Measurements from ENCODE around the gene CFHR1. TPM values are rescaled to one million over a fixed set of nuclear protein-coding genes. Genes with fewer than 3 reads are reported as not detected.

The CFHR1 gene
- total RNA-seq, 1 experiment from 2014 or later = 0.34 TPM

DNA sequence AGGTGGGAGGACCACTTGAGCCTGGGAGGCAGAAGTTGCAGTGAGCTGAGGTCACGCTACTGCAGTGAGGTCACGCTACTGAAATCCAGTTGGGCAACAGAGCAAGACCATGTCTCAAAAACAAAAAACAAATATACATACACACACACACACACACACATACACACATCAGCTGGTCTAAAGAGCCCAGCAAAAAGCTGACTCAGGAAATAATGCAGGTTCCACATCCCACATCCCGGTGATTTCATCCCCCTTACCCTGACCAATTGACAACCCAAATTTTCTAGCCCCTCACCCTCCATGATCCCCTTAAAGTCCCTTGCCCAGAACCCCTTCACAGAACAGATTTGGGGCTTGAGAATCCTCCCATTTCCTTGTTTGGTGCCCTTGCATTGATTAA is 56.4 kb downstream of the CFHR1 start:
- no TSS peak for BruUV-seq (replicated peaks)
- H3K9ac ChIP-seq (ENCODE audit: low read length) = no peak overlapping the region
- no peaks in the 10 kb centered on the region for H3K9me3 ChIP-seq (ENCODE audit: control insufficient read depth in 1 of 2, insufficient read depth in 1 of 2, low read depth in 1 of 2, low read length in 2 of 2)
- H3K9me2 ChIP-seq (ENCODE audit: insufficient read depth) = no peaks in the 10 kb centered on the region
- intact Hi-C loops (cut with micrococcal nuclease) = no loop called here
- TF ChIP-seq, protein P1, sequence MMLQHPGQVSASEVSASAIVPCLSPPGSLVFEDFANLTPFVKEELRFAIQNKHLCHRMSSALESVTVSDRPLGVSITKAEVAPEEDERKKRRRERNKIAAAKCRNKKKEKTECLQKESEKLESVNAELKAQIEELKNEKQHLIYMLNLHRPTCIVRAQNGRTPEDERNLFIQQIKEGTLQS (IDR thresholded peaks at IDR 0.05) = no peak
- TF ChIP-seq ZNF274 (IDR thresholded peaks at IDR 0.05; ENCODE audit: low read depth, low read length) (no peak), POLR2A (IDR thresholded peaks at IDR 0.05; ENCODE audit: borderline replicate concordance, extremely low read depth, insufficient read depth, insufficient read length) (no peak), FOSL1 (IDR thresholded peaks at IDR 0.05; ENCODE audit: low read depth) (no peak), ELF1 (IDR thresholded peaks at IDR 0.05; ENCODE audit: borderline replicate concordance, low read depth) (no peak), EGR1 (IDR thresholded peaks at IDR 0.05; ENCODE audit: low read depth) (no peak), ZFX (IDR thresholded peaks at IDR 0.05) (no peak), SP1 (IDR thresholded peaks at IDR 0.05; ENCODE audit: low read depth) (no peak), CEBPB (IDR thresholded peaks at IDR 0.05; ENCODE audit: low read depth) (no peak)
- TF ChIP-seq, protein P2, sequence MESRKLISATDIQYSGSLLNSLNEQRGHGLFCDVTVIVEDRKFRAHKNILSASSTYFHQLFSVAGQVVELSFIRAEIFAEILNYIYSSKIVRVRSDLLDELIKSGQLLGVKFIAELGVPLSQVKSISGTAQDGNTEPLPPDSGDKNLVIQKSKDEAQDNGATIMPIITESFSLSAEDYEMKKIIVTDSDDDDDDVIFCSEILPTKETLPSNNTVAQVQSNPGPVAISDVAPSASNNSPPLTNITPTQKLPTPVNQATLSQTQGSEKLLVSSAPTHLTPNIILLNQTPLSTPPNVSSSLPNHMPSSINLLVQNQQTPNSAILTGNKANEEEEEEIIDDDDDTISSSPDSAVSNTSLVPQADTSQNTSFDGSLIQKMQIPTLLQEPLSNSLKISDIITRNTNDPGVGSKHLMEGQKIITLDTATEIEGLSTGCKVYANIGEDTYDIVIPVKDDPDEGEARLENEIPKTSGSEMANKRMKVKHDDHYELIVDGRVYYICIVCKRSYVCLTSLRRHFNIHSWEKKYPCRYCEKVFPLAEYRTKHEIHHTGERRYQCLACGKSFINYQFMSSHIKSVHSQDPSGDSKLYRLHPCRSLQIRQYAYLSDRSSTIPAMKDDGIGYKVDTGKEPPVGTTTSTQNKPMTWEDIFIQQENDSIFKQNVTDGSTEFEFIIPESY (IDR thresholded peaks at IDR 0.05; ENCODE audit: extremely low read depth, insufficient replicate concordance, low read length) = no peak
- TF ChIP-seq, protein P3, sequence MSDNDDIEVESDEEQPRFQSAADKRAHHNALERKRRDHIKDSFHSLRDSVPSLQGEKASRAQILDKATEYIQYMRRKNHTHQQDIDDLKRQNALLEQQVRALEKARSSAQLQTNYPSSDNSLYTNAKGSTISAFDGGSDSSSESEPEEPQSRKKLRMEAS (IDR thresholded peaks at IDR 0.05) = no peak
- TF ChIP-seq, protein P4, sequence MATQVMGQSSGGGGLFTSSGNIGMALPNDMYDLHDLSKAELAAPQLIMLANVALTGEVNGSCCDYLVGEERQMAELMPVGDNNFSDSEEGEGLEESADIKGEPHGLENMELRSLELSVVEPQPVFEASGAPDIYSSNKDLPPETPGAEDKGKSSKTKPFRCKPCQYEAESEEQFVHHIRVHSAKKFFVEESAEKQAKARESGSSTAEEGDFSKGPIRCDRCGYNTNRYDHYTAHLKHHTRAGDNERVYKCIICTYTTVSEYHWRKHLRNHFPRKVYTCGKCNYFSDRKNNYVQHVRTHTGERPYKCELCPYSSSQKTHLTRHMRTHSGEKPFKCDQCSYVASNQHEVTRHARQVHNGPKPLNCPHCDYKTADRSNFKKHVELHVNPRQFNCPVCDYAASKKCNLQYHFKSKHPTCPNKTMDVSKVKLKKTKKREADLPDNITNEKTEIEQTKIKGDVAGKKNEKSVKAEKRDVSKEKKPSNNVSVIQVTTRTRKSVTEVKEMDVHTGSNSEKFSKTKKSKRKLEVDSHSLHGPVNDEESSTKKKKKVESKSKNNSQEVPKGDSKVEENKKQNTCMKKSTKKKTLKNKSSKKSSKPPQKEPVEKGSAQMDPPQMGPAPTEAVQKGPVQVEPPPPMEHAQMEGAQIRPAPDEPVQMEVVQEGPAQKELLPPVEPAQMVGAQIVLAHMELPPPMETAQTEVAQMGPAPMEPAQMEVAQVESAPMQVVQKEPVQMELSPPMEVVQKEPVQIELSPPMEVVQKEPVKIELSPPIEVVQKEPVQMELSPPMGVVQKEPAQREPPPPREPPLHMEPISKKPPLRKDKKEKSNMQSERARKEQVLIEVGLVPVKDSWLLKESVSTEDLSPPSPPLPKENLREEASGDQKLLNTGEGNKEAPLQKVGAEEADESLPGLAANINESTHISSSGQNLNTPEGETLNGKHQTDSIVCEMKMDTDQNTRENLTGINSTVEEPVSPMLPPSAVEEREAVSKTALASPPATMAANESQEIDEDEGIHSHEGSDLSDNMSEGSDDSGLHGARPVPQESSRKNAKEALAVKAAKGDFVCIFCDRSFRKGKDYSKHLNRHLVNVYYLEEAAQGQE (IDR thresholded peaks at IDR 0.05; ENCODE audit: low read depth) = no peak
- H4K20me1 ChIP-seq (ENCODE audit: insufficient read depth) = no peaks in the 10 kb centered on the region
- H3K36me3 ChIP-seq (ENCODE audit: control insufficient read depth in 1 of 2, insufficient read depth in 2 of 2, low read length in 2 of 2) = no peaks in the 10 kb centered on the region
- ChIA-PET RAD21 (ENCODE audit: low non-redundant PET in 1 of 2, low total read pairs in 2 of 2, uncharacterized antibody in 2 of 2, unreplicated experiment in 2 of 2) (no interaction called here), POLR2A (no interaction called here), CTCF (no interaction called here)
- DNase-seq (ENCODE audit: low read depth, low spot score) = no peak
- no peak for ATAC-seq
- no peak overlapping the region for H3K4me2 ChIP-seq (ENCODE audit: low read length)
- H3K4me3 ChIP-seq (replicated peaks in 1 of 2; ENCODE audit: low read depth in 1 of 2, low read length in 2 of 2) = no peak overlapping the region
- no peaks in the 10 kb centered on the region for H3K79me2 ChIP-seq (ENCODE audit: insufficient read depth, low read length)
- no peaks in the 10 kb centered on the region for H3K27me3 ChIP-seq (ENCODE audit: insufficient read depth, low read length)
- H2AFZ ChIP-seq (ENCODE audit: low read depth, low read length, poor library complexity, severe bottlenecking) = no peak overlapping the region
- no peak overlapping the region for H3K27ac ChIP-seq (ENCODE audit: low read depth, low read length)
- H3K4me1 ChIP-seq (ENCODE audit: control insufficient read depth in 1 of 2, insufficient read depth in 2 of 2, low read length in 2 of 2) = no peaks in the 10 kb centered on the region

Measured in HCT116 (cell line).